Neural crest cell (in vitro differentiated cells): ENCODE data around the gene SMAP2. TPM values are rescaled to one million over a fixed set of nuclear protein-coding genes. Genes with fewer than 3 reads are reported as not detected.

Experiments used
- DNase-seq: peaks from one replicate; pipeline ENCODE4 v3.0.0; 2021; ENCODE audit warnings: low read depth, mixed read lengths, low spot score
- H3K27ac Mint-ChIP-seq: one replicate; pipeline ENCODE4 v1.8.0; 2021; ENCODE audit warnings: mild to moderate bottlenecking, mixed read lengths; ENCODE audit not compliant: unreplicated experiment
- H3K27me3 Mint-ChIP-seq: 2 replicates; pipeline ENCODE4 v1.8.0; 2021; ENCODE audit warnings: low read depth, mild to moderate bottlenecking, mixed read lengths
- H3K36me3 Mint-ChIP-seq: 2 replicates; pipeline ENCODE4 v1.8.0; 2021; ENCODE audit warnings: low read depth, mild to moderate bottlenecking, mixed read lengths
- H3K4me1 Mint-ChIP-seq: 2 replicates; pipeline ENCODE4 v1.8.0; 2021; ENCODE audit warnings: mixed read lengths
- H3K4me3 Mint-ChIP-seq: one replicate; pipeline ENCODE4 v1.8.0; 2021; ENCODE audit warnings: mild to moderate bottlenecking, mixed read lengths
- H3K9me3 Mint-ChIP-seq: 2 replicates; pipeline ENCODE4 v1.8.0; 2021; ENCODE audit warnings: mixed read lengths
- CTCF ChIP-seq: fragments of 200-600 bp; sonication (generic); conservative IDR thresholded peaks from 2 replicates; pipeline ENCODE4 v1.5.0; 2021; ENCODE audit warnings: antibody characterized with exemption, mild to moderate bottlenecking
- total RNA-seq: library from RNA; stranded (reverse); gene quantifications from 2 replicates; pipeline ENCODE4 v1.2.1, GENCODE V29; 2021

SMAP2 gene
- total RNA-seq, 1 donor from 2014 or later: 25.4 TPM

GRCh38 chr1:40399984-40400704 is 26.6 kb downstream of the SMAP2 start:
- DNase-seq: no peak
- no peaks in the 10 kb centered on the region for H3K36me3 Mint-ChIP-seq
- H3K27ac Mint-ChIP-seq: no peak overlapping the region
- peaks cover 4% of the 10 kb centered on the region for H3K4me1 Mint-ChIP-seq
- no peak overlapping the region for H3K4me3 Mint-ChIP-seq
- no peak for TF ChIP-seq CTCF
- no peaks in the 10 kb centered on the region for H3K9me3 Mint-ChIP-seq
- H3K27me3 Mint-ChIP-seq: no peaks in the 10 kb centered on the region

- Mint-ChIP-seq H3K27me3 (no peaks in the 10 kb centered on the region), H3K27ac (no peak overlapping the region), H3K4me3 (no peak overlapping the region), H3K36me3 (no peaks in the 10 kb centered on the region), H3K9me3 (no peaks in the 10 kb centered on the region), H3K4me1 (peaks cover 4% of the 10 kb centered on the region)
- no peak for TF ChIP-seq CTCF
- DNase-seq: no peak
Observed at GRCh38 chr1:40401473-40402201, 28.1 kb downstream of the SMAP2 start.

GRCh38 chr1:40404670-40405462 is 31.3 kb downstream of the SMAP2 start:
- TF ChIP-seq CTCF: peak; percentile 90
- Mint-ChIP-seq H3K27me3 (no peaks in the 10 kb centered on the region), H3K36me3 (peaks cover 9% of the 10 kb centered on the region), H3K4me1 (peaks cover 9% of the 10 kb centered on the region), H3K9me3 (no peaks in the 10 kb centered on the region), H3K27ac (no peak overlapping the region), H3K4me3 (no peak overlapping the region)
- DNase-seq: no peak

- H3K27me3 Mint-ChIP-seq: no peaks in the 10 kb centered on the region
- no peak overlapping the region for H3K4me3 Mint-ChIP-seq
- DNase-seq: no peak
- peaks cover 9% of the 10 kb centered on the region for H3K4me1 Mint-ChIP-seq
- TF ChIP-seq CTCF: no peak
- H3K9me3 Mint-ChIP-seq: no peaks in the 10 kb centered on the region
- H3K36me3 Mint-ChIP-seq: peaks cover 9% of the 10 kb centered on the region
- H3K27ac Mint-ChIP-seq: no peak overlapping the region
Observed at GRCh38 chr1:40405812-40406211, 32.3 kb downstream of the SMAP2 start.

- DNase-seq: no peak
Observed at GRCh38 chr1:40407453-40407852, 33.9 kb downstream of the SMAP2 start.

More at GRCh38 chr1:40407453-40407852, 33.9 kb downstream of the SMAP2 start:
- Mint-ChIP-seq H3K27me3 (no peaks in the 10 kb centered on the region), H3K27ac (no peak overlapping the region), H3K36me3 (peaks cover 9% of the 10 kb centered on the region), H3K9me3 (no peaks in the 10 kb centered on the region), H3K4me3 (no peak overlapping the region), H3K4me1 (peaks cover 16% of the 10 kb centered on the region)
- TF ChIP-seq CTCF: no peak
